ENCODE data around the gene AHCYL2. TPM values are rescaled to one million over a fixed set of nuclear protein-coding genes. Genes with fewer than 3 reads are reported as not detected.

AHCYL2 gene
- total RNA-seq, 1 experiment from 2014 or later, result 17.0 TPM

DNA sequence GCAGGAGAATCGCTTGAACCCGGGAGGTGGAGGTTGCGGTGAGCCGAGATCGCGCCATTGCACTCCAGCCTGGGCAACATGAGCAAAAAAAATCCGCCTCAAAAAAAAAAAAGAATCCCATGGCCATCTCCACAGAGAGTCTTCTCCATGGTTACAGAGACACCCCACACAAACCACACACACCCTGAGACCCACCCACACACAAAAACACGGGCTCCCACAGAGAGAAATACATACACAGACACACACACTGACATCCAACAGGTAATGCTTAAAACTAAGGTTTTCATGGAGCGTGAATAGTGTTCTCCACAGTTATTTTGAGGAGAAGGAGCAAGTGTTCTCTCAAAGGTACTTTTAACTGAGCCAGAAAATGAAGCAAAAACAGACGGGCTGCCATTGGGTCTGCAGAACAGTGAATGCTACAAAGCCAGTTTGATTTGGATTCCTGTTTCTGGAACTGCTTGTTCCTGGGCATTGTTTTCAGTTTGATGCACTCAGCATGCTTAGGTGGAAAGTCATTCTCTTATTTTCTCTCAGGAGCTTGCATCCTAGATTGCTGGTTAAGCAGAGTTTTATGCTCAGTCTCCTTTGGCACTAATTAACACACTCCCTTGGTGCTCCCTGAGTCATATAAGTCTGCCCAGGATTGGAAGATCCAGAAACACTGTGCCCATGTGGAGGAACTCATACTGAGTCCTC, 15.4 kb downstream of the AHCYL2 start:
- ChIA-PET POLR2A (no interaction called here), CTCF (no interaction called here), RAD21 (ENCODE audit: low non-redundant PET in 1 of 2, low total read pairs in 2 of 2, uncharacterized antibody in 2 of 2, unreplicated experiment in 2 of 2) (no interaction called here)
- Histone ChIP-seq H3K4me1 (ENCODE audit: control insufficient read depth in 1 of 2, insufficient read depth in 2 of 2, low read length in 2 of 2) (no peaks in the 10 kb centered on the region), H4K20me1 (ENCODE audit: insufficient read depth) (no peaks in the 10 kb centered on the region), H3K79me2 (ENCODE audit: insufficient read depth, low read length) (no peaks in the 10 kb centered on the region), H2AFZ (ENCODE audit: low read depth, low read length, poor library complexity, severe bottlenecking) (no peak overlapping the region), H3K9me2 (ENCODE audit: insufficient read depth) (no peaks in the 10 kb centered on the region), H3K27me3 (ENCODE audit: insufficient read depth, low read length) (no peaks in the 10 kb centered on the region), H3K36me3 (ENCODE audit: control insufficient read depth in 1 of 2, insufficient read depth in 2 of 2, low read length in 2 of 2) (no peaks in the 10 kb centered on the region), H3K27ac (ENCODE audit: low read depth, low read length) (no peak overlapping the region), H3K9me3 (ENCODE audit: control insufficient read depth in 1 of 2, insufficient read depth in 1 of 2, low read depth in 1 of 2, low read length in 2 of 2) (no peaks in the 10 kb centered on the region), H3K4me2 (ENCODE audit: low read length) (no peak overlapping the region), H3K9ac (ENCODE audit: low read length) (no peak overlapping the region), H3K4me3 (replicated peaks in 1 of 2; ENCODE audit: low read depth in 1 of 2, low read length in 2 of 2) (no peak overlapping the region)
- intact Hi-C loops (cut with micrococcal nuclease), result no loop called here
- ATAC-seq (no peak), DNase-seq (ENCODE audit: low read depth, low spot score) (no peak)
- no TSS peak for BruUV-seq (replicated peaks)
- TF ChIP-seq, protein P1, sequence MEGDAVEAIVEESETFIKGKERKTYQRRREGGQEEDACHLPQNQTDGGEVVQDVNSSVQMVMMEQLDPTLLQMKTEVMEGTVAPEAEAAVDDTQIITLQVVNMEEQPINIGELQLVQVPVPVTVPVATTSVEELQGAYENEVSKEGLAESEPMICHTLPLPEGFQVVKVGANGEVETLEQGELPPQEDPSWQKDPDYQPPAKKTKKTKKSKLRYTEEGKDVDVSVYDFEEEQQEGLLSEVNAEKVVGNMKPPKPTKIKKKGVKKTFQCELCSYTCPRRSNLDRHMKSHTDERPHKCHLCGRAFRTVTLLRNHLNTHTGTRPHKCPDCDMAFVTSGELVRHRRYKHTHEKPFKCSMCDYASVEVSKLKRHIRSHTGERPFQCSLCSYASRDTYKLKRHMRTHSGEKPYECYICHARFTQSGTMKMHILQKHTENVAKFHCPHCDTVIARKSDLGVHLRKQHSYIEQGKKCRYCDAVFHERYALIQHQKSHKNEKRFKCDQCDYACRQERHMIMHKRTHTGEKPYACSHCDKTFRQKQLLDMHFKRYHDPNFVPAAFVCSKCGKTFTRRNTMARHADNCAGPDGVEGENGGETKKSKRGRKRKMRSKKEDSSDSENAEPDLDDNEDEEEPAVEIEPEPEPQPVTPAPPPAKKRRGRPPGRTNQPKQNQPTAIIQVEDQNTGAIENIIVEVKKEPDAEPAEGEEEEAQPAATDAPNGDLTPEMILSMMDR (IDR thresholded peaks at IDR 0.05 in 2 of 3, conservative IDR thresholded peaks at IDR 0.05 in 1 of 3; ENCODE audit: borderline replicate concordance in 1 of 3, insufficient read depth in 1 of 3, low read depth in 2 of 3, low read length in 2 of 3), result no peak
- TF ChIP-seq FOSL1 (IDR thresholded peaks at IDR 0.05; ENCODE audit: low read depth), result no peak
- TF ChIP-seq ZNF274 (IDR thresholded peaks at IDR 0.05; ENCODE audit: low read depth, low read length), result no peak

DNA sequence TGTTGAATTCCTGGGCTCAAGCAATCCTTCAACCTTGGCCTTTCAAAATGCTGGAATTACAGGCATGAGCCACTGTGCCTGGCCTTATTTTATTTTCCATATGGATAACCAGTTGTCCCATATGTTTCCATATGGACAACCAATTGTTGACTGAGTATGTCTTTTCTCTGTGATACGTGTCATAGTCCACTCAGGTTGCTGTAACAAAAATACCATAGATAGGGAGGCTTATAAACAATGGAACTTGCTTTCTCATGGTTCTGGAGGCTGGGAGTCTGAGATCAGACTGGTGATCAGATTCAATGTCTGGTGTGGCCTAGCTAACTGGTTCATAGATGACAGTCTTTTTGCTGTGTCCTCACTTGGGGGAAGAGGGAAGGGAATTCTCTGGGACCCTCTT, 19.4 kb downstream of the AHCYL2 start:
- Histone ChIP-seq H3K9me2 (ENCODE audit: insufficient read depth) (no peaks in the 10 kb centered on the region), H3K27me3 (ENCODE audit: insufficient read depth, low read length) (no peaks in the 10 kb centered on the region), H3K4me2 (ENCODE audit: low read length) (no peak overlapping the region), H3K4me3 (replicated peaks in 1 of 2; ENCODE audit: low read depth in 1 of 2, low read length in 2 of 2) (no peak overlapping the region), H2AFZ (ENCODE audit: low read depth, low read length, poor library complexity, severe bottlenecking) (no peak overlapping the region), H3K9ac (ENCODE audit: low read length) (no peak overlapping the region), H3K36me3 (ENCODE audit: control insufficient read depth in 1 of 2, insufficient read depth in 2 of 2, low read length in 2 of 2) (no peaks in the 10 kb centered on the region), H3K4me1 (ENCODE audit: control insufficient read depth in 1 of 2, insufficient read depth in 2 of 2, low read length in 2 of 2) (no peaks in the 10 kb centered on the region), H3K79me2 (ENCODE audit: insufficient read depth, low read length) (0 out of 2 replicates have a peak, but pooled peaks cover 3% of the 10 kb centered on the region), H3K27ac (ENCODE audit: low read depth, low read length) (no peak overlapping the region), H4K20me1 (ENCODE audit: insufficient read depth) (no peaks in the 10 kb centered on the region), H3K9me3 (ENCODE audit: control insufficient read depth in 1 of 2, insufficient read depth in 1 of 2, low read depth in 1 of 2, low read length in 2 of 2) (no peaks in the 10 kb centered on the region)
- RAD21 ChIA-PET (ENCODE audit: low non-redundant PET in 1 of 2, low total read pairs in 2 of 2, uncharacterized antibody in 2 of 2, unreplicated experiment in 2 of 2), result no interaction called here
- ATAC-seq (no peak), DNase-seq (ENCODE audit: low read depth, low spot score) (no peak)
- POLR2A ChIA-PET, result no interaction called here
- CTCF ChIA-PET, result no interaction called here
- intact Hi-C loops (cut with micrococcal nuclease), result no loop called here
- BruUV-seq (replicated peaks), result no TSS peak
- TF ChIP-seq, protein P2, sequence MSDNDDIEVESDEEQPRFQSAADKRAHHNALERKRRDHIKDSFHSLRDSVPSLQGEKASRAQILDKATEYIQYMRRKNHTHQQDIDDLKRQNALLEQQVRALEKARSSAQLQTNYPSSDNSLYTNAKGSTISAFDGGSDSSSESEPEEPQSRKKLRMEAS (IDR thresholded peaks at IDR 0.05), result no peak
- TF ChIP-seq EZH2 (IDR thresholded peaks at IDR 0.05), result no peak
- TF ChIP-seq, protein P3, sequence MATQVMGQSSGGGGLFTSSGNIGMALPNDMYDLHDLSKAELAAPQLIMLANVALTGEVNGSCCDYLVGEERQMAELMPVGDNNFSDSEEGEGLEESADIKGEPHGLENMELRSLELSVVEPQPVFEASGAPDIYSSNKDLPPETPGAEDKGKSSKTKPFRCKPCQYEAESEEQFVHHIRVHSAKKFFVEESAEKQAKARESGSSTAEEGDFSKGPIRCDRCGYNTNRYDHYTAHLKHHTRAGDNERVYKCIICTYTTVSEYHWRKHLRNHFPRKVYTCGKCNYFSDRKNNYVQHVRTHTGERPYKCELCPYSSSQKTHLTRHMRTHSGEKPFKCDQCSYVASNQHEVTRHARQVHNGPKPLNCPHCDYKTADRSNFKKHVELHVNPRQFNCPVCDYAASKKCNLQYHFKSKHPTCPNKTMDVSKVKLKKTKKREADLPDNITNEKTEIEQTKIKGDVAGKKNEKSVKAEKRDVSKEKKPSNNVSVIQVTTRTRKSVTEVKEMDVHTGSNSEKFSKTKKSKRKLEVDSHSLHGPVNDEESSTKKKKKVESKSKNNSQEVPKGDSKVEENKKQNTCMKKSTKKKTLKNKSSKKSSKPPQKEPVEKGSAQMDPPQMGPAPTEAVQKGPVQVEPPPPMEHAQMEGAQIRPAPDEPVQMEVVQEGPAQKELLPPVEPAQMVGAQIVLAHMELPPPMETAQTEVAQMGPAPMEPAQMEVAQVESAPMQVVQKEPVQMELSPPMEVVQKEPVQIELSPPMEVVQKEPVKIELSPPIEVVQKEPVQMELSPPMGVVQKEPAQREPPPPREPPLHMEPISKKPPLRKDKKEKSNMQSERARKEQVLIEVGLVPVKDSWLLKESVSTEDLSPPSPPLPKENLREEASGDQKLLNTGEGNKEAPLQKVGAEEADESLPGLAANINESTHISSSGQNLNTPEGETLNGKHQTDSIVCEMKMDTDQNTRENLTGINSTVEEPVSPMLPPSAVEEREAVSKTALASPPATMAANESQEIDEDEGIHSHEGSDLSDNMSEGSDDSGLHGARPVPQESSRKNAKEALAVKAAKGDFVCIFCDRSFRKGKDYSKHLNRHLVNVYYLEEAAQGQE (IDR thresholded peaks at IDR 0.05; ENCODE audit: low read depth), result no peak
- no peak for TF ChIP-seq CBX3 (IDR thresholded peaks at IDR 0.05; ENCODE audit: low read depth)
- TF ChIP-seq ZNF274 (IDR thresholded peaks at IDR 0.05; ENCODE audit: low read depth, low read length), result no peak
- no peak for TF ChIP-seq POLR2A (IDR thresholded peaks at IDR 0.05; ENCODE audit: borderline replicate concordance, extremely low read depth, insufficient read depth, insufficient read length)
- TF ChIP-seq, protein P1 (IDR thresholded peaks at IDR 0.05 in 2 of 3, conservative IDR thresholded peaks at IDR 0.05 in 1 of 3; ENCODE audit: borderline replicate concordance in 1 of 3, insufficient read depth in 1 of 3, low read depth in 2 of 3, low read length in 2 of 3), result no peak
- no peak for TF ChIP-seq TCF7L2 (IDR thresholded peaks at IDR 0.05; ENCODE audit: borderline replicate concordance, extremely low read depth, insufficient read depth, insufficient read length)
- TF ChIP-seq SP1 (IDR thresholded peaks at IDR 0.05; ENCODE audit: low read depth), result no peak
- TF ChIP-seq POLR2AphosphoS5 (IDR thresholded peaks at IDR 0.05; ENCODE audit: low read depth, low read length), result no peak

Measured in HCT116 (cell line).